Stimulated activated CD4-positive, alpha-beta T cell treated with anti-CD3 and anti-CD28 coated beads, Interleukin-2, amount 100 ng/mL, for 4 hours (primary cell): Measurements from ENCODE around the gene KRIT1.
A peak's percentile ranks its signal among the peaks of the same experiment; 100 is the strongest.
"Not testable (repeated sequence)": the region's sequence is repeated elsewhere in the genome, so short reads cannot be mapped to it uniquely, and the experiment has no call there.

Experiments used
- DNase-seq: peaks from one replicate; pipeline ENCODE4 v3.0.0-alpha.2; 2020; ENCODE audit warnings: low read depth

Gene KRIT1

DNA sequence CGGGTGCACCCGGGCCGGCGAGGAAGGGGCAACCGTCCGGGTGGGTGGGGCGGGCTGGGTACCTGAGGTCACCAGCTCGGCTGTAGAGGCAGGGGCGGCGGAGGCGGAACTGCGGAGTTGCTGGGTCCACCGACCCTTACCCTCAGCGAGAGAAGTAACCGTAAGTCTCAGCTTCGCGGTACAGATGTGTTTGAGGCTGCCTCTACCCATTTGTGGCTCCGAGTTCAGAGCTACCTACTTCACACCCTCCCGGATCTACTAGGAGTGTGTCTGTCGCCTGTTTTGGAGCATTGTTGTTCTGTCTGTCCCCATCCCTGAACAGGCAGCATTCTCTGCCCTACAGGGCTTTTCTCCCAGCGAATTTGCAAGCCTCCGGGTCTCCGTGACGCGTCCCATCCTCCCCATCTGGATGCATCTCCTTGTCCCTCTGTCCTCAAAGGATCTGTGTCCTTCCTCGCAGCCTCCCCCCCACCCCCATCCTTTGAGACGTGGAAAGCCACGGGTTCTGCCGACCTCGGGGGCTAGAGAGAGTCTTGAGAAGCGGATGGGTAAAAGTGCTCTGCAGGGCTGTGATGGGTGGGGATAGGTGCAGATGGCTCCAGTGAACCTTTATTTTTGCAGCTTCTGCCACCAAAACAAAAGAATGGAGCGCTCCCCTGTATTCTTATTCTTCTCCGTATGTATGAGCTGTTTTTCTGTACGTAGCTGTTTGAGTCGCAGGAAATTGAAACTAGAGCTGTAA, 817 bp upstream of the KRIT1 start:
- no peak for DNase-seq

DNA sequence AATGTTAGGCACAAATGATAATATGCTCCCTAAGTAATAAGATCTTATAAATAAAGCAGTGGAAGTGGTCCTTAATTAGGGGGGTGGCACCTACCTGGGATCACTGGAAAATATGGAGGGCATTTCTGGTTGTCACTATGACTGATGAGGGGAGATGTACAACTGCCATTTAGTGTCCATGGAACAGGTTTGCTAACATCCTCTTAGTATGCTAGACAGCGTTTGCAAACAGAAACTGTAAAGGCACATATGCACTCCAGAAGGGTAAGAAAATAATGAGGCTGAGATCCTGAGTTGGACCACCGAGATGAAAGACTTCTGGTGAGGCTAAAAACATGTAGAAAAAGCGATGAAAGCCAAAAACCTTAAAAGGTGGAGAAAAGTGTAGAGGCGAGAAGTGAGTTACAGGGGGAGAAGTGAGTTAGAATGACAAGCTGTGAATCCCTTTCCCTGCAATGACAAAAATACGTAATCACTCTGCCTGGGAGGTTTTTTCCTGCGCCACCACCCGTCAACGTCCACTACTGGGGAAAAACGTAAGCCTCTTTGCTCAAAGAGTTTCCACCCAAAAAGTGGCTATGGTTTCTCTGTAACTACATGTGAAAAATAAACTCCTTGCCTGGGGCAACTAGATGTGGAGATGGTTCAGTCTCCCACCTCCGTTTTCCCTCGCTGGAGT, 767 bp downstream of the KRIT1 start:
- no peak for DNase-seq

DNA sequence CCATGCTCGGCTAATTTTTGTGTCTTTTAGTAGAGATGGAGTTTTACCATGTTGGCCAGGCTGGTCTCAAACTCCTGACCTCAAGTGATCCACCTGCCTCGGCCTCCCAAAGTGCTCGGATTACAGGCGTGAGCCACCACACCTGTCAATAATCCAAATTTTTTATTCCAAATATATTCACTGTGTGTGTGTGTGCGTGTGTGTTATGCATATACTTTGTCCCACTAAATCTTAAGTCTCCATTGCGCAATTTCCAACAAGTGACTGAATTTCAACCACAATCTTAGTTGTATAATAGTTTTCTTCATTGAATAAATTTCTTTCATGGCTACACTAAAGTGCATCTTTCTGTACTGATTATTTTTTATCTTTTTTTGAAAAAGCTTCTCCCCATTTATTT, 2.7 kb downstream of the KRIT1 start:
- DNase-seq, result no peak

DNA sequence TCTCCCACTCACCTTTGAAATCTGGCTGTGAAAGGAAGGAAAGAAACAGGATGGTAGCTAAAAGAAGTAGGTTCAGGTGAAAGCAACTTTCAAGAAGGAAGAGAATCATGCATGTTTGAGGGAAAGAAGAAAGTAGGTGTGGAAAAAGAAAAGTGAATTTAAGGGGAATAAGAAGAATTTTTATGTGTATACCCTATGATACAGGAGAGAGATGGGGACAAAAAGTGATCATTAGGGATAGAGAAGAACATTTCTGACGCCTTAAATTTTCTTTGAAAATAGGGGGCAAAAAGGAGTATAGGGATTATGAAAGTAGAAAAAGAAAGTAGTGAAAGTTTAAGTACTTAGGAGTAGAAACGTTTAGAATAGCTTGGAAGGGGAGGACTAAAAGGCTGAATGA, 15.2 kb downstream of the KRIT1 start:
- DNase-seq, result no peak

DNA sequence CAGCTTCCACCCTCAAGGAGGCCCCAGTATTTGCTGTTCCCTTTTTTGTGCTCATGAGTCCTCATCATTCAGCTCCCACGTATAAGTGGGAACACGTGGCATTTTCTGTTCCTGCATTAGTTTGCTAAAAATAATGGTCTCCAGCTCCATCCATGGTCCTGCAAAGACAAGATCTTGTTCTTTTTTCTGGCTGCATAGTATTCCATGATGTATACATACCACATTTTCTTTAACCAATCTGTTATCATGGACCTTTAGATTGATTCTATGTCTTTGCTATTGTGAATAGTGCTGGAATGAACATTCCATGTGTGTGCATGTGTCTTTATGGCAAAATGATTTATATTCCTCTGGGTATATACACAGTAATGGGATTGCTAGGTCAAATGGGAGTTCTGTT, 17.0 kb downstream of the KRIT1 start:
- no peak for DNase-seq

DNA sequence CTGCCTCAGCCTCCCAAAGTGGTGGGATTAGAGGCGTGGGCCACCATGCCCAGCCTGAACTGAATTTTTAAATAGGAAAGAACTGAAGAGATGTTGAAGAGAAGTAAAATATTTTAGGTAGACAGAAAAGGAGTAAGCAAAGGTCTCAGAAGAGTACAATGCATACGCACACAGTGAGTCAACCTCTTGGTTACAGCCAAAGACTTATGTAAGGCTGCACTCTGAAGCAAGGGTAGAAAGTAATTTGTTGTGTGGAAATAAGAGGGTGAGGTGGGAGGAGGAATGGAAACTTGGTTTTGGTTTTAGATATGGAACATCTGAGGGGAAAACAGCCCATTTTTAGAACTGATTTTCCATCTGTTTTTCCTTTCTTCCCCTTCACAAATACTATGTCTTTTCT, 17.6 kb downstream of the KRIT1 start:
- DNase-seq, result no peak

DNA sequence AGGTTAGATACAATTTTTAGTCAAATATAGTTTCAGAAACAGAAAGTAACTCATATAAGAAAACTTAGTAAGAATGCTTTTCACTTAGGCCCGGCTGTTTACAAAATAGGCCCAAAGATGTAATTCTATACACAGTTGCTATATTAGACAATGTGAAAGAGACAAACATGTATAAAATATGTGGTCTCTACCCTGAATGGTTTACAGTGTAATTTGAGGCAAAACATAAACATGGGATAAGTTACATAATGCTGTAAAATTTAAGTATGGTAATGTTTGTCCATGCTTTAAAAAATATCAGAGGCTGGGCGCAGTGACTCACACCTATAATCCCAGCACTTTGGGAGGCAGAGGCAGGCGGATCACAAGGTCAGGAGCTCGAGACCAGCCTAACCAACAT, 18.7 kb downstream of the KRIT1 start:
- DNase-seq, result no peak

DNA sequence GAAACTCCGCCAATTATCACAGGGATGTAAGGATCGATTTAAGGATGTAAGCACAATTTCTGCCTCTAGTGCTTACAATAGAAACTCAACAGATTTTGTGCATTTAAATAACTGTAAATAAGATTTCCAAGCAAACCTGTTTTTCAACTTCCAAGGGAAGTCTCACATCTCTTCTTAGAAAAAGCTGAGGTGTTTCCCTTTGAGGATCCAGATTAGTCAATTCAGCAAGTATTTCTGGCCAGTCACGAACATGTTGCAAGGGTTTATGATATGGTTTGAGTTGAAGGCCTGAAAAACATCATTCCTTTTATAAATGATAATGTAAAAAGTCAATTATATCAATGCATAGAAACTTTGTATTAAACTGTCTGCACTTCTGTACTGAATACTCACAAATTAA, 23.9 kb downstream of the KRIT1 start:
- no peak for DNase-seq

DNA sequence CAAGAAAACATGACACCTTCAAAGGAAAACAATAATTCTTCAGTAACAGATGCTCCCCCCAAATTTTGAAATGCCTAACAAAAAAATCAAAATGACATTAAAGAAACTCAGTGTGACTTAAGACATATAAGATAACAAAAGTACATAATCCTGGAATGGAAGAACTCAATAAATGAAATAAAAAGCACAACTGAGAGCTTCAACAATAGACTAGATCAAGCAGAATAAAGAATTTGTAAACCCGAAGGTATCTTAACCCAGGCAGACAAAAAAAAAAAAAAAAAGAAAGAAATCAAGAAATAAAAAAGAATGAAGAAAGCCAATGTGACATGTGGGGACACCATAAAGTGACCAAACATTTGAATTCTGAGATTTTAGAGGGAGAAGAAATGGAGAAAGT, 39.0 kb downstream of the KRIT1 start:
- no peak for DNase-seq

DNA sequence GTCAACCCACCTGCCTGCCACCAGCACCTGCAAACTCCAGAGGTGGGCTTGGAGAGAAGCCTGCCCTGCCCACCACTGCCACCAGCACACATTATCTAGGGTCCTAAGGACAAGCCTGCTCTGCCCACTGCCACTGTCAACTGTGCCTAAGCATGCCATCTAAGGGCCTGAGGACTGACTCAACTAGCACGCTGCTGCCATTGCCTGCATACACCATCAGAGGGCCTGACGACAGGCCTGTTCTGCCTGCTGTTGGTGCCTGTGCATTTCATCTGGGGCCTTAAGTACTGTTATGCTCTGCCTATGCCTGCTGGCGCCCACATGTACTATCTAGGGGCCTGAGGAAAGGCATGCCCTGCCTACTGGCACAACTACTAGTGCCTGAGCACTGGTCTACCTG, 39.7 kb downstream of the KRIT1 start:
- no peak for DNase-seq

DNA sequence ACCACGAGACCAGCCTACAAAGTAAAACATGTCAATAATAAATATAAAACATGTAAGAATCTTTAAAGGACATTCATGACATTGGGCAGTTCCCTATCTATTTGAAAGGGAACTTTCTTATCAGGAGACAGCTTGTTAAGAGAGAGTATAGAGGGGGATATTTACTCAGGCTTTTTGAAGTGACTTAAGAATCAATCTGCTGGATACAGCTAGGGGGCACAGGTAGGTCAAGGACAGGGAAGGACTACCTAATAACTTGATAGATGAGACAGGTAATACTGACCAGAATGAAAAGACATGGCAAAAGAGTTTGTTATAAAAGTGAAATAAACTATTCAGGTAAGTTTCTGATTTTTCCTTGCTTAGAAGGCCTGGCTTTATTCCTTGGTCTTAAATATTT, 44.9 kb downstream of the KRIT1 start:
- no peak for DNase-seq

DNA sequence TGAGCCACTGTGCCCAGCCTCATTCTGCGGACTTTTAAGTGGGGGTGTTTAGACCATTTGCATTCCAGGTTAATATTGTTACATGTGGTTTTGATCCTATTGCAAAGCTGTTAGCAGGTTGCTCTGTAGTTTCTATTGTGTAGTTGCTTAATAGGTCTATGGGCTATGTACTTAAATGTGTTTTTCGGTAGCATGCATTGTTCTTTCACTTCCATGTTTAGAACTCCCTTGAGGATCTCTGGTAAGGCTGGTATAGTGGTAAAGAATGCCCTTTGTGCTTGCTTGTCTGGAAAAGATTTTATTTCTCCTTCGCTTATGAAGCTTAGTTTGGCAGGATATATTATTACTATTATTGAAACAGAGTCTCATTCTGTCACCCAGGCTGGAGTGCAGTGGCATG, 53.4 kb downstream of the KRIT1 start:
- DNase-seq, result no peak

DNA sequence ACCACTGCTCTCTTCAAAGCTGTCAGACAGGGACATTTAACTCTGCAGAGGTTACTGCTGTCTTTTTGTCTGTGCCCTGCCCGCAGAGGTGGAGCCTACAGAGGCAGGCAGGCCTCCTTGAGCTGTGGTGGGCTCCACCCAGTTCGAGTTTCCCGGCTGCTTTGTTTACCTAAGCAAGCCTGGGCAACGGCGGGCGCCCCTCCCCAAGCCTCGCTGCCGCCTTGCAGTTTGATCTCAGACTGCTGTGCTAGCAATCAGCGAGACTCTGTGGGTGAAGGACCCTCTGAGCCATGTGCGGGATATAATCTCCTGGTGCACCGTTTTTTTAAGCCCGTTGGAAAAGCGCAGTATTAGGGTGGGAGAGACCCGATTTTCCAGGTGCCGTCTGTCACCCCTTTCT, 56.5 kb downstream of the KRIT1 start:
- not testable (repeated sequence) for DNase-seq

DNA sequence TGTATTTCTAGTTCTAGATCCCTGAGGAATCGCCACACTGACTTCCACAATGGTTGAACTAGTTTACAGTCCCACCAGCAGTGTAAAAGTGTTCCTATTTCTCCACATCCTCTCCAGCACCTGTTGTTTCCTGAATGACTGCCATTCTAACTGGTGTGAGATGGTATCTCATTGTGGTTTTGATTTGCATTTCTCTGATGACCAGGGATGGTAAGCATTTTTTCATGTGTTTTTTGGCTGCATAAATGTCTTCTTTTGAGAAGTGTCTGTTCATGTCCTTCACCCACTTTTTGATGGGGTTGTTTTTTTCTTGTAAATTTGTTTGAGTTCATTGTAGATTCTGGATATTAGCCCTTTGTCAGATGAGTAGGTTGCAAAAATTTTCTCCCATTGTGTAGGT, 61.4 kb downstream of the KRIT1 start:
- DNase-seq, result not testable (repeated sequence)

DNA sequence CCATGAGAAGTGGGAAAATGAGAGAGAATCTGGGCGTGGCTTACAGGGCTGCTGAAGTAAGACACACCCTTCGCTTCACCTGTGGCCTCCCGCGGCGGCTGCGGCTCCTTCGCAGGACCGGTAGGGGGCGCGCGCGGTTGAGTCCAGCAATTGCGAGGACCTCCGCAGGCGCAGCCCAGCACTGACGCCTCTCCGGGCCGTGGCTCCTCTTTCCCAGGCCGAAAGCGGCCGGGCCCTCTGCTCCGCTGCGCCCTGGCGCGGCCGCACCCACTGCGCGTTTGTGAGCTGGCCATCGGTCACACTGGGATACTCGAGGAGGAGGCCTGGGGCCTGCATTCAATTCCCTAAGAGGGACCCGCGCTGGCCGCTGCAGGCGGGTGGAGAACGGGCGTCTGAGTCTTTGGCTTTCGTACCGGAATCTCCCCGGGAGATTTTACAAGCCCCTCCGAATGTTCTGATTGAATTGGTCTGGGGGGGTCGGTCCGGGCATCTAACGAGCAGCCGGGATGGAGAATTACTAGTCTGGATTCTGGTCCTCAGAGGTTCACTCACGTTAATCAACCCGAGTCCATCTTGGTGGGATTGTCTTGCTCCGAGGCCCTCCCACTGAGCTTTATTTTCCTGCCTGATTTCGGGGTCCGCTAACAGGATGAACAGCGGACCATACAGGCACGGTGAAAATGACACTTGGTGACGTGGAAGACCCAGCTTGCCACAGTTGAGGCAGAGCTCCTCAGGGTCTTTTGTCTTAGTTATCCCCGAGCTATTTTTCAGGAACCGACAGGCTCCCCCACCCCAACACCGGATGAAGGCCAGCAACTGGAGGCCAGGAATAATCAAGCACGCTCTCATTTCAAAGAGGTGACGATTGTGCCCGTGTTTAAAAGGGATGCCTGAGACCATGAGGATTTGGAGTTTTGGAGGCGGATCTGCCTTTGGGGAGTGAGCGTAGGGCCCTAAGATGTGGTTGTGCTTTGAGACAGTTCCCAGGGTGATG, 66.5 kb downstream of the KRIT1 start, which contains the start of gene LRRD1:
Gene LRRD1 (minus strand): TSS at position 215 of the 997 bp plus-strand sequence. CDS start 13,940 bp downstream, outside the sequence.
- DNase-seq, result peak; percentile 78

DNA sequence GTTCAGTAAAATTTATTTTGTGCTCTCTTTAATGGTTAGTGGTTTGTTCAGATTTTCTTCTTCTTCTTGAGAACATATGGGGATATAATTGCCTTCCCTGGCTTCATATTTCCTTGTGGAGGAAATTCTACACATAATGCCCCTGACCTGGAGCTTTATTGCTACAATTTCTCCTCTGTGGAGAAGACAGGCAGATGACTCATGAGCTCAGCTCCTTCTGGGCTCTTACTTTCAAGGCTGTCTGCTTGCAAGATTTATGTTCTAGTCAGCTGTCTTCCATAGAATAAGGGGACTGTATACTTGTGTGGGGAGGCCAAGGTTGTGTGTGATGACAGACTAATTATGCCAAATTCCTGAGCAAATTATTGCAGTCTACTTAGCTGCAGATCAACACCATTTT, 68.4 kb downstream of the KRIT1 start:
- no peak for DNase-seq

DNA sequence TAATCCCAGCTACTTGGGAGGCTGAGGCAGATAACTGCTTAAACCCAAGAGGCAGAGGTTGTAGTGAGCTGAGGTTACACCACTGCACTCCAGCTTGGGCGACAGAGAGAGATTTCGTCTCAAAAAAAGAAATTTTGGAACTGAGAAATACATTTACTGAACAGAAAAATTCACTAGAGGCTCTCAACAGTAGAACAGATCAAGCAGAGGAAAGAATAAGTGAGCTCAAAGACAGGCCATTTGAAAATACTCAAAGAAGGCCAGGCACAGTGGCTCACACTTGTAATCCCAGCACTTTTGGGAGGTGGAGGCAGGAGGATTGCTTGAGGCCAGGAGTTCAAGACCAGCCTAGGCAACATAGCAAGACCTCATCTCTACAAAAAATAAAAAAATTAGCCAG, 76.2 kb downstream of the KRIT1 start:
- DNase-seq, result not testable (repeated sequence)

DNA sequence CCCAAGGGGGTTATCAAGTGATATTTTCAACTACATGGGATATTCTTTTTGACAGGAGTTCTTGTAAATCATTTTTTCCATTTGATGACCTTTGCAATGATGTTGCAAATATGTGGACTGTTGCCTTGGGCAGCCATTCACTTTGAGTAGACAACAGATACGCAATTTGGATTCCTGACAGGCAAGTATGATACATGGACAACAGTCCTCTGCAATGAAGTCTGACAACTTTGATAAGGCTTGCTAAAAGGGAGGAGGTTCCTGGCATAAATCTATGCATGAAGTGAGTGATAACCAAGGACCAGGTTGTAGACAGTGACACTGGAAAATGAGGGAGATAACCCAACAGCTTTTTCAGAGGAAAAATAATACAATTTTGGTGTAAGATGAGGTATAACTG, 84.4 kb downstream of the KRIT1 start:
- no peak for DNase-seq

DNA sequence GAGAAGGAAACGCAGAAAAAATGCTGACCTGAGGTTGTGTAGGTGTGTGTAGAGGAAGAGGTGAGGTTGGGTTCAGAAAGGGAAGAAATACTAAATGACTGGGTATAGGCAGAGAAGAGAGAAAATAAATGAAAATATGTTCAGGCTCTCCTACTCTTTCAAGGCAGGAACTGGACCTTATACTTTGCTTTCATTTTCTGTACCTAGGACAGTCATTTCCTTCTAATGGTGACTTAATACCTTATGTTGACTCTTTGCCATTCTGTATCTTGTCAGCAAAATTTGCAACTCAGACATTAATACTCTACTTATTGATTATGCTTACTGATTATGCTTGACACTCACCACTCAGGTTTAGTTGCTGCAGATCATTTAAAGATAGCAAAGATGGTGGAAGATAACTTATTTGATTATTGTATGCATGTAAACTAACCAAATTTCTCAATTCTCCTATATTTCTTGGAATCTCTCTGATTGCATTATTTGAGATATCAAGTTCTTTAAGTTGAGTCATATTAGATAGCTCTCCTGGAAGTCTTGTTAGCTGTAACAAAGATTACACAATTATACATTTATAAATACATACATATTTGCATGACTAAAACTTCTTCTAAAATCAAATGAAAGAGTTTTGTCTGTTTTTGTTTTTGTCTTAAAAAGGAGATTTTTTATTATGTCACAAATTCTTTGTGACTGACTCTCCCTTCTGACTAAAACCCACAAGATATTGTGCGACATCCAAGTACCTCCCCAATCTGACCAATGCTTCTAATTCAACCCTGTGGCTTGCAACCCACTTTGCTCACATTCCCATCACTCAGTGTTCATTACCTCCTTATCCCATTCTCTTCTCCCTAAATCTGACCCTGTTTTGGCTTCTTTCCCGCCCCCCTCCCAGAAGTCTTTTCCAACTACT, 86.8 kb downstream of the KRIT1 start:
- DNase-seq, result no peak

DNA sequence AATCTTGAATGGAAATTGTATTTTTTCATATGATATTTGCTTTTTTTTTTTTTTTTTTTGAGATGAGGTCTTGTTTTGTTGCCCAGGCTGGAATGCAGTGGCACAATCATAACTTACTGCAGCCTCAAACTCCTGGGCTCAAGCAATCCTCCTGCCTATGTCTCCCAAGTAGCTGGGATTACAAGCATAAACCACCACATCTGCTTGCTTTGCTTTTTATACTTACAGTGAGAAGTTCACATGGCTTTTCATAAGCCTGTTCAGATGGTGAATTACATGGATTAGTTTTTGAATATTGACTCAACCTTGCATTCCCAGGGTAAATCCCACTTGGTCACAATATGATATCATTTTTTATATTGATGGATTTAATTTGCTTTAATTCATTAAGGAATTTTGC, 88.7 kb downstream of the KRIT1 start:
- no peak for DNase-seq

DNA sequence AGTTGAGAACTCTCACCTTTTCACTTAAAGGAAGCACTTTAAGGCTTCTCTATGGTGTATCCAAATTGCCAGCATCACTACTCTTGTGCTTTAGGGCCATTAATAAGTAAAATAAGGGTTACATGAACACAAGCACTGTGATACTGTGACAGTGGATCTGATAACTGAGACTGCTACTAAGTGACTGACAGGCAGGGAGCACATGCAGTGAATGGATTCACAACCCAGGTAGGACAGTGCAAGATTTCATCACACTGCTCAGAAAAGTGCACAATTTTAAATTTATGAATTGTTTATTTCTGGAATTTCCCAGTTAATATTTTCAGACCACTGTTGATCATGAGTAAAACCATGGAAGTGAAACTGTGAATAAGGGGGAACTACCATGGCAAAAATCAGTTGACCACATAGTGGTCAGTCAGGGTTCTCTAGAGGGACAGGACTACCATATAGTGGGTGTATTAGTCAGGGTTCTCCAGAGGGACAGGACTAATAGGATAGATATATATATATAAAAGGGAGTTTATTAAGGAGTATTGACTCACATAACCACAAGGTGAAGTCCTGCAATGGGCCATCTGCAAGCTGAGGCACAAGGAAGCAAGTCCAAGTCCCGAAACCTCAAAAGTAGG, 90.5 kb downstream of the KRIT1 start:
- DNase-seq, result no peak
